K562 (cell line): ENCODE results near the gene WASHC3. TPM values are rescaled to one million over a fixed set of nuclear protein-coding genes. Genes with fewer than 3 reads are reported as not detected.

Source experiments
- CC2D1A ChIP-seq: fragments of 450-650 bp; IDR thresholded peaks from 2 replicates; pipeline ENCODE4 v1.6.1; 2017; ENCODE audit warnings: mild to moderate bottlenecking
- GTF3C2 ChIP-seq: IDR thresholded peaks from 3 replicates; pipeline ENCODE4 v1.6.1; 2011; ENCODE audit warnings: borderline replicate concordance, mild to moderate bottlenecking, moderate library complexity; ENCODE audit not compliant: insufficient read length; ENCODE audit errors: extremely low read depth
- KAT7 ChIP-seq: sonication (generic); formaldehyde crosslinking; IDR thresholded peaks from 2 replicates; pipeline ENCODE4 v1.8.0; 2022; ENCODE audit warnings: missing genetic modification reagents, mild to moderate bottlenecking, borderline replicate concordance
- MXI1 ChIP-seq: IDR thresholded peaks from 2 replicates; pipeline ENCODE4 v1.6.1; 2011; ENCODE audit warnings: low read depth, mild to moderate bottlenecking, improper control_type of control experiment, low read length
- NELFE ChIP-seq: IDR thresholded peaks from 2 replicates; pipeline ENCODE4 v1.6.1; 2011; ENCODE audit warnings: mild to moderate bottlenecking; ENCODE audit not compliant: insufficient read depth, insufficient read length
- PBX2 ChIP-seq, 2 experiments: IDR thresholded peaks in 1 of 2; conservative IDR thresholded peaks in 1 of 2; 2 replicates each; pipeline ENCODE4 v1.6.1; 2016; ENCODE audit warnings: low read depth in 2 of 2, mild to moderate bottlenecking in 1 of 2, missing compliant biosample characterization in 1 of 2, missing genetic modification characterization in 1 of 2, moderate library complexity in 1 of 2
- RFX1 ChIP-seq: fragments of 450-650 bp; IDR thresholded peaks from 2 replicates; pipeline ENCODE4 v1.6.1; 2016; ENCODE audit warnings: mild to moderate bottlenecking, moderate library complexity
- ZNF436 ChIP-seq: fragments of 250-450, 450-650 bp; sonication (Bioruptor Pico); formaldehyde crosslinking; IDR thresholded peaks from 2 replicates; pipeline ENCODE4 v1.7.0; 2020; ENCODE audit warnings: mild to moderate bottlenecking
- ZNF707 ChIP-seq: fragments of 250-450 bp; sonication (Bioruptor Pico); conservative IDR thresholded peaks from 2 replicates; pipeline ENCODE4 v1.8.0; 2022; ENCODE audit warnings: inconsistent platforms, mild to moderate bottlenecking, moderate library complexity
- polyA plus RNA-seq, 8 experiments: library from polyadenylated mRNA; depleted of rRNA in 4 of 8; stranded (reverse) in 5 of 8; unstranded in 3 of 8; fragments of >200 nt; fragmentation: Nextera tagmentation in 2 of 8; fragmentation: Illumina TruSeq in 1 of 8; extraction: Ambion mirVana in 2 of 8; extraction: Trizol in 1 of 8; gene quantifications; 2 replicates each; pipeline versions ENCODE4 v1.2.1 to v1.2.3, GENCODE V29; 2011 to 2014; ENCODE audit warnings: inconsistent platforms in 1 of 8, missing spikeins in 1 of 8
- total RNA-seq, 7 experiments: library from RNA; depleted of rRNA in 6 of 7; stranded (reverse); fragments of >200 nt in 6 of 7; fragmentation: Illumina TruSeq in 2 of 7; extraction: Trizol in 2 of 7; gene quantifications; 2 replicates each; pipeline versions ENCODE4 v1.2.1 to v1.2.3, GENCODE V29; 2011 to 2021; ENCODE audit warnings: low replicate concordance in 1 of 7

Gene WASHC3
- total and polyA plus RNA-seq, 9 of the 15 experiments (the other 6 are each of a cell fraction or from before 2014, with no cell fraction given) = 14.3 to 74.9 (median 35.1) TPM

GRCh38 chr12:102016472-102016871 is 45.3 kb downstream of the WASHC3 start (continued):
- TF ChIP-seq PBX2 (CRISPR knock-in tag; IDR thresholded peaks at IDR 0.05; ENCODE audit: low read depth) (no peak), PBX2 (tag; conservative IDR thresholded peaks at IDR 0.05; ENCODE audit: low read depth) (no peak), KAT7 (CRISPR knock-in tag) (no peak), RFX1 (no peak), ZNF707 (CRISPR knock-in tag) (no peak), ZNF436 (CRISPR knock-in tag) (no peak), CC2D1A (no peak), GTF3C2 (no peak), NELFE (no peak), MXI1 (no peak)
